K562 (cell line): ENCODE data around the gene FIS1. TPM values are rescaled to one million over a fixed set of nuclear protein-coding genes. Genes with fewer than 3 reads are reported as not detected.

Experiments used
- BACH1 ChIP-seq: fragments of 200-800 bp; sonication (Bioruptor generic); IDR thresholded peaks from 2 replicates; pipeline ENCODE4 v1.6.1; 2016; ENCODE audit warnings: missing genetic modification characterization, missing compliant biosample characterization
- BHLHE40 ChIP-seq: IDR thresholded peaks from 2 replicates; pipeline ENCODE4 v1.6.1; 2011; ENCODE audit warnings: low read length, improper control_type of control experiment
- CBFA2T2 ChIP-seq: fragments of 450-650 bp; conservative IDR thresholded peaks from 2 replicates; pipeline ENCODE4 v1.6.1; 2017; ENCODE audit warnings: mild to moderate bottlenecking
- ETS2 ChIP-seq: IDR thresholded peaks from 2 replicates; pipeline ENCODE4 v1.6.1; 2016; ENCODE audit warnings: borderline replicate concordance, missing genetic modification characterization, mild to moderate bottlenecking, moderate library complexity, missing compliant biosample characterization; ENCODE audit not compliant: poor library complexity, severe bottlenecking
- HSF4 ChIP-seq: fragments of 250-450 bp; sonication (Bioruptor Pico); IDR thresholded peaks from 2 replicates; pipeline ENCODE4 v2.1.2; 2022; ENCODE audit warnings: mild to moderate bottlenecking, moderate library complexity, borderline replicate concordance
- KDM4B ChIP-seq, 2 experiments: fragments of 450-650 bp in 1 of 2; sonication (generic) in 1 of 2; IDR thresholded peaks; 2 replicates each; pipeline ENCODE4 v1.6.1; 2016 to 2017; ENCODE audit warnings: borderline replicate concordance in 2 of 2, antibody characterized with exemption in 1 of 2, low read depth in 1 of 2, mild to moderate bottlenecking in 1 of 2
- KDM5B ChIP-seq: fragments of 200-600 bp; sonication (generic); IDR thresholded peaks from 2 replicates; pipeline ENCODE4 v1.6.1; 2012; ENCODE audit warnings: low read depth, mild to moderate bottlenecking, moderate library complexity, low read length, control low read depth, inconsistent platforms; ENCODE audit not compliant: insufficient replicate concordance
- KHSRP ChIP-seq: fragments of 450-650 bp; IDR thresholded peaks from 2 replicates; pipeline ENCODE4 v1.6.1; 2017
- NCOA6 ChIP-seq: fragments of 450-650 bp; IDR thresholded peaks from 2 replicates; pipeline ENCODE4 v1.6.1; 2017; ENCODE audit warnings: mild to moderate bottlenecking
- POLR3G ChIP-seq: IDR thresholded peaks from 2 replicates; pipeline ENCODE4 v1.6.1; 2011; ENCODE audit not compliant: insufficient read length, insufficient replicate concordance; ENCODE audit errors: extremely low read depth
- RFX7 ChIP-seq: fragments of 250-450 bp; sonication (Bioruptor Pico); IDR thresholded peaks from 2 replicates; pipeline ENCODE4 v1.5.1; 2021; ENCODE audit warnings: mild to moderate bottlenecking
- RNF2 ChIP-seq: sonication (generic); IDR thresholded peaks from 2 replicates; pipeline ENCODE4 v1.6.1; 2016
- SIN3B ChIP-seq: fragments of 450-650 bp; IDR thresholded peaks from 2 replicates; pipeline ENCODE4 v1.6.1; 2017; ENCODE audit warnings: low read depth, mild to moderate bottlenecking, moderate library complexity
- TCFL5 ChIP-seq: fragments of 250-450 bp; sonication (Bioruptor Pico); conservative IDR thresholded peaks from 2 replicates; pipeline ENCODE4 v1.6.1; 2021; ENCODE audit warnings: mild to moderate bottlenecking, moderate library complexity, matching md5 sums
- ZKSCAN3 ChIP-seq: fragments of 250-450 bp; sonication (Bioruptor Pico); IDR thresholded peaks from 2 replicates; pipeline ENCODE4 v1.4.0; 2020
- ZNF133 ChIP-seq: fragments of 250-450 bp; sonication (Bioruptor Pico); IDR thresholded peaks from 2 replicates; pipeline ENCODE4 v1.4.0; 2020; ENCODE audit warnings: mild to moderate bottlenecking
- ZNF24 ChIP-seq: fragments of 450-650 bp; IDR thresholded peaks from 2 replicates; pipeline ENCODE4 v1.6.1; 2016
- ZNF57 ChIP-seq: fragments of 450-650 bp; formaldehyde crosslinking; IDR thresholded peaks from 2 replicates; pipeline ENCODE4 v1.4.0; 2020; ENCODE audit warnings: mild to moderate bottlenecking, moderate library complexity
- ZNF695 ChIP-seq: fragments of 450-650 bp; formaldehyde crosslinking; IDR thresholded peaks from 2 replicates; pipeline ENCODE4 v1.4.0; 2020; ENCODE audit warnings: mild to moderate bottlenecking, moderate library complexity
- ZNF778 ChIP-seq: fragments of 450-650 bp; formaldehyde crosslinking; IDR thresholded peaks from 2 replicates; pipeline ENCODE4 v1.4.0; 2020; ENCODE audit warnings: mild to moderate bottlenecking, moderate library complexity
- polyA plus RNA-seq, 8 experiments: library from polyadenylated mRNA; depleted of rRNA in 4 of 8; stranded (reverse) in 5 of 8; unstranded in 3 of 8; fragments of >200 nt; fragmentation: Nextera tagmentation in 2 of 8; fragmentation: Illumina TruSeq in 1 of 8; extraction: Ambion mirVana in 2 of 8; extraction: Trizol in 1 of 8; gene quantifications; 2 replicates each; pipeline versions ENCODE4 v1.2.1 to v1.2.3, GENCODE V29; 2011 to 2014; ENCODE audit warnings: inconsistent platforms in 1 of 8, missing spikeins in 1 of 8
- total RNA-seq, 7 experiments: library from RNA; depleted of rRNA in 6 of 7; stranded (reverse); fragments of >200 nt in 6 of 7; fragmentation: Illumina TruSeq in 2 of 7; extraction: Trizol in 2 of 7; gene quantifications; 2 replicates each; pipeline versions ENCODE4 v1.2.1 to v1.2.3, GENCODE V29; 2011 to 2021; ENCODE audit warnings: low replicate concordance in 1 of 7
- TF ChIP-seq, protein P1 (sequence below): fragments of 450-650 bp; IDR thresholded peaks from 2 replicates; pipeline ENCODE4 v1.6.1; 2018; ENCODE audit warnings: mild to moderate bottlenecking, low read depth; ENCODE audit not compliant: partially characterized antibody
- TF ChIP-seq, protein P2 (sequence below): IDR thresholded peaks from 2 replicates; pipeline ENCODE4 v1.6.1; 2014; ENCODE audit warnings: antibody characterized with exemption
- TF ChIP-seq, protein P3 (sequence below), 3 experiments: fragments of 200-800 bp in 1 of 3; sonication (Bioruptor generic) in 1 of 3; sonication (generic) in 1 of 3; formaldehyde crosslinking in 1 of 3; IDR thresholded peaks; 2 replicates each; pipeline versions ENCODE4 v1.6.1 to v1.8.0; 2016 to 2022; ENCODE audit warnings: mild to moderate bottlenecking in 2 of 3, missing compliant biosample characterization in 2 of 3, missing genetic modification characterization in 2 of 3, missing genetic modification reagents in 1 of 3
- TF ChIP-seq, protein P4 (sequence below): fragments of 250-450 bp; sonication (Bioruptor Pico); IDR thresholded peaks from 2 replicates; pipeline ENCODE4 v1.5.0; 2022; ENCODE audit warnings: mild to moderate bottlenecking

FIS1 gene
- total and polyA plus RNA-seq, 9 of the 15 experiments (the other 6 are each of a cell fraction or from before 2014, with no cell fraction given): 86.0 to 257 (median 144) TPM

DNA sequence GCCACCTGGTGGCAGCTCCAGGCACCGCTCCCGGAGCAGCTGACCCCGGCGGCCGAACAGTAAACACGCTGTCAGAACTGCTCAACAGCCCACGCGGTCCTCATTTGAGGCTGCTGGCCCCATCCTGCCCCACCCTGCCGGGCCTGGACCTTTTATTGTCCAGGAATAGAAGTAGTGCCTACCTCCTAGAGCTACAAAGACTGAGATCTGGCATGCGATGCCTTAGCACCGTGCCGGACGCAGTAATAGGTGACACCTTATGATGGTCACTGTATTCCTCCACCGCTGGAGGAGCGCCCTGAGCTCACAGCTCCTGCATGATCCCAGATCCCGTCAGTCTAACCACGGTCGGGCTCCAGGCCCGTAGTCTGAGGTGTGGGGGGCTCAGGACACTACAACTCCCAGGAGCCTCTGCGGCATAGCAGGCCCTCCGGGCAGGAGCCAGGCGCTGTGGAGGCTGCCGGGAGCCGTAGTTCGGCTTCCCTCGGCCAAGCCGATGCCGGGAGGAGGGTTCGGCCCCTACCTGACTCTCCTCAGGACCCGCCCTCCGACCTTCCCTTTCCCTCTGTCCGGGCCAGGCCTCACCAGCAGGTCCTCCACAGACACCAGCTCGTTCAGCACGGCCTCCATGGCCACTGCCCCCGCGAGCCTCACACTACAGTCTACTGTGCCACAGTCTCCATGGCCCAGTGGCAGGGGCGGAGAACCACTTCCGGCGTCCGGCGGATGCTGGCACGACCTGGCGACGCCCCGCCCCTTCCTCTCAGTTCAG, at the start of gene FIS1 (continued):
- TF ChIP-seq, protein P1, sequence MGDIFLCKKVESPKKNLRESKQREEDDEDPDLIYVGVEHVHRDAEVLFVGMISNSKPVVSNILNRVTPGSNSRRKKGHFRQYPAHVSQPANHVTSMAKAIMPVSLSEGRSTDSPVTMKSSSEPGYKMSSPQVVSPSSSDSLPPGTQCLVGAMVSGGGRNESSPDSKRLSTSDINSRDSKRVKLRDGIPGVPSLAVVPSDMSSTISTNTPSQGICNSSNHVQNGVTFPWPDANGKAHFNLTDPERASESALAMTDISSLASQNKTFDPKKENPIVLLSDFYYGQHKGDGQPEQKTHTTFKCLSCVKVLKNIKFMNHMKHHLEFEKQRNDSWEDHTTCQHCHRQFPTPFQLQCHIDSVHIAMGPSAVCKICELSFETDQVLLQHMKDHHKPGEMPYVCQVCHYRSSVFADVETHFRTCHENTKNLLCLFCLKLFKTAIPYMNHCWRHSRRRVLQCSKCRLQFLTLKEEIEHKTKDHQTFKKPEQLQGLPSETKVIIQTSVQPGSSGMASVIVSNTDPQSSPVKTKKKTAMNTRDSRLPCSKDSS: no peak
- TF ChIP-seq, protein P2, sequence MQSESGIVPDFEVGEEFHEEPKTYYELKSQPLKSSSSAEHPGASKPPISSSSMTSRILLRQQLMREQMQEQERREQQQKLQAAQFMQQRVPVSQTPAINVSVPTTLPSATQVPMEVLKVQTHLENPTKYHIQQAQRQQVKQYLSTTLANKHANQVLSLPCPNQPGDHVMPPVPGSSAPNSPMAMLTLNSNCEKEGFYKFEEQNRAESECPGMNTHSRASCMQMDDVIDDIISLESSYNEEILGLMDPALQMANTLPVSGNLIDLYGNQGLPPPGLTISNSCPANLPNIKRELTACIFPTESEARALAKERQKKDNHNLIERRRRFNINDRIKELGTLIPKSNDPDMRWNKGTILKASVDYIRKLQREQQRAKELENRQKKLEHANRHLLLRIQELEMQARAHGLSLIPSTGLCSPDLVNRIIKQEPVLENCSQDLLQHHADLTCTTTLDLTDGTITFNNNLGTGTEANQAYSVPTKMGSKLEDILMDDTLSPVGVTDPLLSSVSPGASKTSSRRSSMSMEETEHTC: peak; percentile 84
- no peak for TF ChIP-seq ZNF778 (CRISPR knock-in tag)
- TF ChIP-seq RFX7 (CRISPR knock-in tag): no peak
- peak; percentile 59 for TF ChIP-seq RNF2
- TF ChIP-seq TCFL5 (CRISPR knock-in tag): no peak
- no peak for TF ChIP-seq POLR3G
- no peak for TF ChIP-seq CBFA2T2
- no peak for TF ChIP-seq ETS2 (tag)
- TF ChIP-seq ZKSCAN3 (CRISPR knock-in tag): no peak
- no peak; a peak in 1 of 4 replicates for TF ChIP-seq KDM4B (IDR thresholded peaks at IDR 0.05; ENCODE audit: borderline replicate concordance in 2 of 2, low read depth in 1 of 2)
- no peak for TF ChIP-seq HSF4 (CRISPR knock-in tag)
- no peak; the same call in 1 of the 2 replicates for TF ChIP-seq ZNF695 (CRISPR knock-in tag)
- no peak for TF ChIP-seq ZNF24
- TF ChIP-seq KHSRP: no peak
- TF ChIP-seq, protein P3, sequence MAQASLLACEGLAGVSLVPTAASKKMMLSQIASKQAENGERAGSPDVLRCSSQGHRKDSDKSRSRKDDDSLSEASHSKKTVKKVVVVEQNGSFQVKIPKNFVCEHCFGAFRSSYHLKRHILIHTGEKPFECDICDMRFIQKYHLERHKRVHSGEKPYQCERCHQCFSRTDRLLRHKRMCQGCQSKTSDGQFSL (CRISPR knock-in tag; IDR thresholded peaks at IDR 0.05): peak; percentile 93
- TF ChIP-seq, protein P3 (tag; IDR thresholded peaks at IDR 0.05): 0 out of 4 replicates have a peak, but pooled peaks of 1 of the 2 experiments have one; percentile 26
- TF ChIP-seq NCOA6: no peak
- peak; percentile 84 for TF ChIP-seq SIN3B
- TF ChIP-seq BHLHE40: peak; percentile 79
- TF ChIP-seq BACH1 (tag): no peak
- no peak for TF ChIP-seq ZNF133
- peak; percentile 75 for TF ChIP-seq KDM5B
- TF ChIP-seq ZNF57 (CRISPR knock-in tag): no peak
- TF ChIP-seq, protein P4, sequence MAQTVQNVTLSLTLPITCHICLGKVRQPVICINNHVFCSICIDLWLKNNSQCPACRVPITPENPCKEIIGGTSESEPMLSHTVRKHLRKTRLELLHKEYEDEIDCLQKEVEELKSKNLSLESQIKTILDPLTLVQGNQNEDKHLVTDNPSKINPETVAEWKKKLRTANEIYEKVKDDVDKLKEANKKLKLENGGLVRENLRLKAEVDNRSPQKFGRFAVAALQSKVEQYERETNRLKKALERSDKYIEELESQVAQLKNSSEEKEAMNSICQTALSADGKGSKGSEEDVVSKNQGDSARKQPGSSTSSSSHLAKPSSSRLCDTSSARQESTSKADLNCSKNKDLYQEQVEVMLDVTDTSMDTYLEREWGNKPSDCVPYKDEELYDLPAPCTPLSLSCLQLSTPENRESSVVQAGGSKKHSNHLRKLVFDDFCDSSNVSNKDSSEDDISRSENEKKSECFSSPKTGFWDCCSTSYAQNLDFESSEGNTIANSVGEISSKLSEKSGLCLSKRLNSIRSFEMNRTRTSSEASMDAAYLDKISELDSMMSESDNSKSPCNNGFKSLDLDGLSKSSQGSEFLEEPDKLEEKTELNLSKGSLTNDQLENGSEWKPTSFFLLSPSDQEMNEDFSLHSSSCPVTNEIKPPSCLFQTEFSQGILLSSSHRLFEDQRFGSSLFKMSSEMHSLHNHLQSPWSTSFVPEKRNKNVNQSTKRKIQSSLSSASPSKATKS (CRISPR knock-in tag): no peak
